ENCODE data around the gene CRIM1. TPM values are rescaled to one million over a fixed set of nuclear protein-coding genes. Genes with fewer than 3 reads are reported as not detected.

CRIM1 gene
- total RNA-seq, 1 experiment from 2014 or later: 292 TPM

- DNase-seq: no peak
- H3K4me3 ChIP-seq (ENCODE audit: low read depth, low read length): no peak overlapping the region
- H3K4me3 Mint-ChIP-seq (ENCODE audit: unreplicated experiment): no peak overlapping the region
- H3K27me3 ChIP-seq (replicated peaks; ENCODE audit: control insufficient read depth, insufficient read depth, low read length): no peaks in the 10 kb centered on the region
- H3K27ac Mint-ChIP-seq (ENCODE audit: unreplicated experiment): no peak overlapping the region
- no TSS peak for BruUV-seq (replicated peaks)
- no peaks in the 10 kb centered on the region for H3K9me3 Mint-ChIP-seq (ENCODE audit: unreplicated experiment)
- TF ChIP-seq, protein P1, sequence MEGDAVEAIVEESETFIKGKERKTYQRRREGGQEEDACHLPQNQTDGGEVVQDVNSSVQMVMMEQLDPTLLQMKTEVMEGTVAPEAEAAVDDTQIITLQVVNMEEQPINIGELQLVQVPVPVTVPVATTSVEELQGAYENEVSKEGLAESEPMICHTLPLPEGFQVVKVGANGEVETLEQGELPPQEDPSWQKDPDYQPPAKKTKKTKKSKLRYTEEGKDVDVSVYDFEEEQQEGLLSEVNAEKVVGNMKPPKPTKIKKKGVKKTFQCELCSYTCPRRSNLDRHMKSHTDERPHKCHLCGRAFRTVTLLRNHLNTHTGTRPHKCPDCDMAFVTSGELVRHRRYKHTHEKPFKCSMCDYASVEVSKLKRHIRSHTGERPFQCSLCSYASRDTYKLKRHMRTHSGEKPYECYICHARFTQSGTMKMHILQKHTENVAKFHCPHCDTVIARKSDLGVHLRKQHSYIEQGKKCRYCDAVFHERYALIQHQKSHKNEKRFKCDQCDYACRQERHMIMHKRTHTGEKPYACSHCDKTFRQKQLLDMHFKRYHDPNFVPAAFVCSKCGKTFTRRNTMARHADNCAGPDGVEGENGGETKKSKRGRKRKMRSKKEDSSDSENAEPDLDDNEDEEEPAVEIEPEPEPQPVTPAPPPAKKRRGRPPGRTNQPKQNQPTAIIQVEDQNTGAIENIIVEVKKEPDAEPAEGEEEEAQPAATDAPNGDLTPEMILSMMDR (IDR thresholded peaks at IDR 0.05; ENCODE audit: insufficient read depth in 1 of 2, low read depth in 1 of 2, low read length in 1 of 2, severe bottlenecking in 1 of 2, unreplicated experiment in 1 of 2): no peak
- peaks cover 89% of the 10 kb centered on the region for H3K36me3 Mint-ChIP-seq (ENCODE audit: insufficient read depth, unreplicated experiment)
- CTCF ChIA-PET: no interaction called here
- no peaks in the 10 kb centered on the region for H3K36me3 ChIP-seq (ENCODE audit: control insufficient read depth, insufficient read depth, low read length)
- POLR2A ChIA-PET: no interaction called here
- no peaks in the 10 kb centered on the region for H3K27me3 Mint-ChIP-seq (ENCODE audit: insufficient read depth, unreplicated experiment)
- peaks cover 43% of the 10 kb centered on the region for H3K4me1 Mint-ChIP-seq (ENCODE audit: low read depth, unreplicated experiment)
- peaks cover 49% of the 10 kb centered on the region for H3K4me1 ChIP-seq
- no peaks in the 10 kb centered on the region for H3K9me3 ChIP-seq
- intact Hi-C loops (cut with micrococcal nuclease; ENCODE audit: unreplicated experiment): no loop called here
These were observed 55.1 kb downstream of the CRIM1 start for GRCh38 chr2:36410681-36411080.

- peaks cover 50% of the 10 kb centered on the region for H3K4me1 Mint-ChIP-seq (ENCODE audit: low read depth, unreplicated experiment)
- H3K4me3 Mint-ChIP-seq (ENCODE audit: unreplicated experiment): no peak overlapping the region
- ChIA-PET CTCF (interaction anchor here (0.6 kb wide), 3 partner anchors 11 to 48 kb away, joined by 3 to 8 read pairs (median 4); no protein-coding TSS in a partner anchor), POLR2A (interaction anchor here (0.7 kb wide), 1 partner anchor 368 kb away, joined by 6 read pairs; no protein-coding TSS in a partner anchor)
- H3K4me1 ChIP-seq: peaks cover 48% of the 10 kb centered on the region
- no peak overlapping the region for H3K4me3 ChIP-seq (ENCODE audit: low read depth, low read length)
- no peaks in the 10 kb centered on the region for H3K27me3 Mint-ChIP-seq (ENCODE audit: insufficient read depth, unreplicated experiment)
- no peak for DNase-seq
- BruUV-seq (replicated peaks): no TSS peak
- peaks cover 95% of the 10 kb centered on the region for H3K36me3 Mint-ChIP-seq (ENCODE audit: insufficient read depth, unreplicated experiment)
- H3K36me3 ChIP-seq (ENCODE audit: control insufficient read depth, insufficient read depth, low read length): no peaks in the 10 kb centered on the region
- TF ChIP-seq, protein P1 (IDR thresholded peaks at IDR 0.05; ENCODE audit: insufficient read depth in 1 of 2, low read depth in 1 of 2, low read length in 1 of 2, severe bottlenecking in 1 of 2, unreplicated experiment in 1 of 2): no peak
- H3K9me3 ChIP-seq: no peaks in the 10 kb centered on the region
- H3K9me3 Mint-ChIP-seq (ENCODE audit: unreplicated experiment): no peaks in the 10 kb centered on the region
- H3K27ac Mint-ChIP-seq (ENCODE audit: unreplicated experiment): peak overlapping the region; percentile 30
- no peaks in the 10 kb centered on the region for H3K27me3 ChIP-seq (replicated peaks; ENCODE audit: control insufficient read depth, insufficient read depth, low read length)
- intact Hi-C loops (cut with micrococcal nuclease; ENCODE audit: unreplicated experiment): no loop called here
These were observed 56.4 kb downstream of the CRIM1 start for GRCh38 chr2:36411962-36412444.

GRCh38 chr2:36413218-36413617 lies 57.6 kb downstream of the CRIM1 start:
- H3K4me3 ChIP-seq (ENCODE audit: low read depth, low read length): no peak overlapping the region
- no peaks in the 10 kb centered on the region for H3K27me3 ChIP-seq (replicated peaks; ENCODE audit: control insufficient read depth, insufficient read depth, low read length)
- POLR2A ChIA-PET: no interaction called here
- Mint-ChIP-seq H3K9me3 (ENCODE audit: unreplicated experiment) (no peaks in the 10 kb centered on the region), H3K27ac (ENCODE audit: unreplicated experiment) (no peak overlapping the region), H3K4me3 (ENCODE audit: unreplicated experiment) (no peak overlapping the region), H3K36me3 (ENCODE audit: insufficient read depth, unreplicated experiment) (peaks cover 97% of the 10 kb centered on the region), H3K4me1 (ENCODE audit: low read depth, unreplicated experiment) (peaks cover 62% of the 10 kb centered on the region), H3K27me3 (ENCODE audit: insufficient read depth, unreplicated experiment) (no peaks in the 10 kb centered on the region)
- BruUV-seq (replicated peaks): no TSS peak
- no peak for DNase-seq
- intact Hi-C loops (cut with micrococcal nuclease; ENCODE audit: unreplicated experiment): no loop called here
- peaks cover 50% of the 10 kb centered on the region for H3K4me1 ChIP-seq
- no peaks in the 10 kb centered on the region for H3K36me3 ChIP-seq (ENCODE audit: control insufficient read depth, insufficient read depth, low read length)
- no peaks in the 10 kb centered on the region for H3K9me3 ChIP-seq
- CTCF ChIA-PET: interaction anchor here (1.8 kb wide), 1 partner anchor 47 kb away, joined by 7 read pairs; no protein-coding TSS in a partner anchor
- TF ChIP-seq, protein P1 (IDR thresholded peaks at IDR 0.05; ENCODE audit: insufficient read depth in 1 of 2, low read depth in 1 of 2, low read length in 1 of 2, severe bottlenecking in 1 of 2, unreplicated experiment in 1 of 2): no peak

Data from Caco-2 (cell line).